ENCODE measurements around the gene KCTD19.

Gene KCTD19

DNA sequence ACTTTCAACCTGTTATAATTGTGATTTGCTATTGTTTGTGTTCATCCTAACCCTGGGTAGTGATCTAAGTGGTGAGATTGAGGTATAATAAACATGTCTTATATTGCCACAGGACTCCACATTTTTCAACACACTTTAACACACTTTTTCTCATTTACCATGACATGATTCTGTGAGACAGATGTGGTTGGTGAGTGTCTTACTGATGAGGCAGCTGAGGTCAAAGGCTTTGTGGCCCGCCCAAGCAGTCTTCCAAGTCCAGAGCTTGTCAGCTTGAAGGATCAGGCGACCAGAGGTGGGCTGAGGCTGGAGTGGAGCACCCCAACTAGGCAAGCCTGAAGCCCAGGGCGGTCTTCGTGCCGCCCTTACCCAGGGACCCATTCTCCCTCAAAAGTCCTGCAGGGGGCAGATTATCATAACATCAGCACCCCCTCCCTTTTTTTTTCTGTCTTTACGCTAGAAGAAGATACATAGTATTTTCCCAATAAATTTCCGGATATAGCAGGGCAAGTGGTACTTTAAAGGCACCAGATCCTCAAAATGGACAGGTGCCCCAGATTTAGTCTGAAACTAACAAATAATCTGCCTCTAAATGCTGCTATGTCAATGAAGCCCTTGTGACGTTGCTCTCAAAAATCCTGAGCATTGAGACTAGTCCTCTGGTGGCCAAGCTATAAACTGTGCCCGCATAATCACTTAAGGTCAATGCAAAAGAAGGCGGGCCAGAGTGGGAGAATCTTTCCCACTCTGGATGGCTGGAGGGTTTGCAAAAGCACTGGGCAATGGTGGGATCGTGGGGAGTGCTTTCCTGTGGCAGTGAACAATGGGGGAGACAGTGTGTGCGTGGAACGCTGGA is 21.1 kb downstream of the KCTD19 start:
- no peak overlapping the region for H3K4me2 ChIP-seq (ENCODE audit: low read depth, low read length)
- no peak for DNase-seq
- no peak overlapping the region for H3K9ac ChIP-seq (ENCODE audit: low read length)
- H4K20me1 ChIP-seq (ENCODE audit: insufficient read depth, low read length): no peaks in the 10 kb centered on the region
- TF ChIP-seq EZH2 (optimal IDR thresholded peaks at IDR 0.05; ENCODE audit: low read depth, low read length) (no peak), EZH2phosphoT487 (IDR thresholded peaks at IDR 0.05; ENCODE audit: low read length) (no peak)
- TF ChIP-seq, protein P1, sequence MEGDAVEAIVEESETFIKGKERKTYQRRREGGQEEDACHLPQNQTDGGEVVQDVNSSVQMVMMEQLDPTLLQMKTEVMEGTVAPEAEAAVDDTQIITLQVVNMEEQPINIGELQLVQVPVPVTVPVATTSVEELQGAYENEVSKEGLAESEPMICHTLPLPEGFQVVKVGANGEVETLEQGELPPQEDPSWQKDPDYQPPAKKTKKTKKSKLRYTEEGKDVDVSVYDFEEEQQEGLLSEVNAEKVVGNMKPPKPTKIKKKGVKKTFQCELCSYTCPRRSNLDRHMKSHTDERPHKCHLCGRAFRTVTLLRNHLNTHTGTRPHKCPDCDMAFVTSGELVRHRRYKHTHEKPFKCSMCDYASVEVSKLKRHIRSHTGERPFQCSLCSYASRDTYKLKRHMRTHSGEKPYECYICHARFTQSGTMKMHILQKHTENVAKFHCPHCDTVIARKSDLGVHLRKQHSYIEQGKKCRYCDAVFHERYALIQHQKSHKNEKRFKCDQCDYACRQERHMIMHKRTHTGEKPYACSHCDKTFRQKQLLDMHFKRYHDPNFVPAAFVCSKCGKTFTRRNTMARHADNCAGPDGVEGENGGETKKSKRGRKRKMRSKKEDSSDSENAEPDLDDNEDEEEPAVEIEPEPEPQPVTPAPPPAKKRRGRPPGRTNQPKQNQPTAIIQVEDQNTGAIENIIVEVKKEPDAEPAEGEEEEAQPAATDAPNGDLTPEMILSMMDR (IDR thresholded peaks at IDR 0.05; ENCODE audit: low read length): no peak
- H3K36me3 ChIP-seq (replicated peaks; ENCODE audit: insufficient read depth, low read length): no peaks in the 10 kb centered on the region
- H2AFZ ChIP-seq (ENCODE audit: low read length): no peak overlapping the region
- no peaks in the 10 kb centered on the region for H3K9me3 ChIP-seq (replicated peaks; ENCODE audit: insufficient read depth, low read length)
- no peaks in the 10 kb centered on the region for H3K27me3 ChIP-seq (replicated peaks; ENCODE audit: insufficient read depth, low read length)
- no peaks in the 10 kb centered on the region for H3K79me2 ChIP-seq (ENCODE audit: low read length)
- no peaks in the 10 kb centered on the region for H3F3A ChIP-seq (ENCODE audit: insufficient read depth, low read length)
- H3K4me1 ChIP-seq (ENCODE audit: low read length): no peaks in the 10 kb centered on the region
- no peaks in the 10 kb centered on the region for H3K9me2 ChIP-seq (replicated peaks; ENCODE audit: insufficient read depth, low read length)
- H3K27ac ChIP-seq (ENCODE audit: low read length): no peak overlapping the region
- H3K4me3 ChIP-seq (ENCODE audit: low read length): no peak overlapping the region

GRCh38 chr16:67304020-67304419 is 22.5 kb downstream of the KCTD19 start:
- no peak overlapping the region for H2AFZ ChIP-seq (ENCODE audit: low read length)
- no peak overlapping the region for H3K9ac ChIP-seq (ENCODE audit: low read length)
- H3K27ac ChIP-seq (ENCODE audit: low read length): no peak overlapping the region

GRCh38 chr16:67302970-67303369 is 23.6 kb downstream of the KCTD19 start:
- H2AFZ ChIP-seq (ENCODE audit: low read length): no peak overlapping the region
- H3K27ac ChIP-seq (ENCODE audit: low read length): no peak overlapping the region
- no peaks in the 10 kb centered on the region for H3K27me3 ChIP-seq (replicated peaks; ENCODE audit: insufficient read depth, low read length)
- no peaks in the 10 kb centered on the region for H3F3A ChIP-seq (ENCODE audit: insufficient read depth, low read length)
- no peaks in the 10 kb centered on the region for H4K20me1 ChIP-seq (ENCODE audit: insufficient read depth, low read length)
- H3K4me1 ChIP-seq (ENCODE audit: low read length): no peaks in the 10 kb centered on the region
- no peaks in the 10 kb centered on the region for H3K79me2 ChIP-seq (ENCODE audit: low read length)
- no peaks in the 10 kb centered on the region for H3K9me2 ChIP-seq (replicated peaks; ENCODE audit: insufficient read depth, low read length)
- DNase-seq: no peak
- no peaks in the 10 kb centered on the region for H3K9me3 ChIP-seq (replicated peaks; ENCODE audit: insufficient read depth, low read length)
- H3K9ac ChIP-seq (ENCODE audit: low read length): no peak overlapping the region
- TF ChIP-seq, protein P1 (IDR thresholded peaks at IDR 0.05; ENCODE audit: low read length): no peak
- TF ChIP-seq EZH2 (optimal IDR thresholded peaks at IDR 0.05; ENCODE audit: low read depth, low read length) (no peak), EZH2phosphoT487 (IDR thresholded peaks at IDR 0.05; ENCODE audit: low read length) (no peak)
- H3K36me3 ChIP-seq (replicated peaks; ENCODE audit: insufficient read depth, low read length): no peaks in the 10 kb centered on the region
- no peak overlapping the region for H3K4me3 ChIP-seq (ENCODE audit: low read length)
- no peak overlapping the region for H3K4me2 ChIP-seq (ENCODE audit: low read depth, low read length)

More at GRCh38 chr16:67304020-67304419, 22.5 kb downstream of the KCTD19 start:
- no peaks in the 10 kb centered on the region for H3K9me2 ChIP-seq (replicated peaks; ENCODE audit: insufficient read depth, low read length)
- H3K4me1 ChIP-seq (ENCODE audit: low read length): no peaks in the 10 kb centered on the region
- TF ChIP-seq EZH2phosphoT487 (IDR thresholded peaks at IDR 0.05; ENCODE audit: low read length) (no peak), EZH2 (optimal IDR thresholded peaks at IDR 0.05; ENCODE audit: low read depth, low read length) (no peak)
- TF ChIP-seq, protein P1 (IDR thresholded peaks at IDR 0.05; ENCODE audit: low read length): no peak
- no peaks in the 10 kb centered on the region for H3K9me3 ChIP-seq (replicated peaks; ENCODE audit: insufficient read depth, low read length)
- no peak overlapping the region for H3K4me2 ChIP-seq (ENCODE audit: low read depth, low read length)
- no peaks in the 10 kb centered on the region for H3K27me3 ChIP-seq (replicated peaks; ENCODE audit: insufficient read depth, low read length)
- no peak for DNase-seq
- no peaks in the 10 kb centered on the region for H3K36me3 ChIP-seq (replicated peaks; ENCODE audit: insufficient read depth, low read length)
- H3K79me2 ChIP-seq (ENCODE audit: low read length): no peaks in the 10 kb centered on the region
- no peak overlapping the region for H3K4me3 ChIP-seq (ENCODE audit: low read length)
- no peaks in the 10 kb centered on the region for H4K20me1 ChIP-seq (ENCODE audit: insufficient read depth, low read length)
- no peaks in the 10 kb centered on the region for H3F3A ChIP-seq (ENCODE audit: insufficient read depth, low read length)

Data from MM.1S (cell line).